Measurements from ENCODE around the gene TENT4A.

TENT4A gene

GRCh38 chr5:6755519-6755918 is 42.3 kb downstream of the TENT4A start:
- TF ChIP-seq CTCF (IDR thresholded peaks at IDR 0.05): no peak

GRCh38 chr5:6755941-6756340 is 42.7 kb downstream of the TENT4A start:
- Histone ChIP-seq H3K27ac (no peak overlapping the region), H3K9ac (no peak overlapping the region), H3K36me3 (ENCODE audit: control insufficient read depth, insufficient read depth, low read length) (no peaks in the 10 kb centered on the region), H3K4me2 (ENCODE audit: low read length) (no peak overlapping the region), H3K9me3 (ENCODE audit: control insufficient read depth, low read length) (no peaks in the 10 kb centered on the region), H3K79me2 (no peaks in the 10 kb centered on the region), H3K4me3 (ENCODE audit: low read depth, low read length) (no peak overlapping the region), H3K27me3 (ENCODE audit: control insufficient read depth, insufficient read depth, low read length) (no peaks in the 10 kb centered on the region), H2AFZ (no peak overlapping the region), H3K4me1 (peaks cover 6% of the 10 kb centered on the region)
- TF ChIP-seq CTCF (IDR thresholded peaks at IDR 0.05): no peak

More at GRCh38 chr5:6755519-6755918, 42.3 kb downstream of the TENT4A start:
- Histone ChIP-seq H3K79me2 (no peaks in the 10 kb centered on the region), H3K4me1 (peaks cover 6% of the 10 kb centered on the region), H3K4me3 (ENCODE audit: low read depth, low read length) (no peak overlapping the region), H3K27ac (no peak overlapping the region), H3K9ac (no peak overlapping the region), H3K27me3 (ENCODE audit: control insufficient read depth, insufficient read depth, low read length) (no peaks in the 10 kb centered on the region), H2AFZ (no peak overlapping the region), H3K36me3 (ENCODE audit: control insufficient read depth, insufficient read depth, low read length) (no peaks in the 10 kb centered on the region), H3K4me2 (ENCODE audit: low read length) (no peak overlapping the region), H3K9me3 (ENCODE audit: control insufficient read depth, low read length) (no peaks in the 10 kb centered on the region)

GRCh38 chr5:6757414-6757969 is 44.3 kb downstream of the TENT4A start:
- H3K9ac ChIP-seq: no peak overlapping the region
- H3K36me3 ChIP-seq (ENCODE audit: control insufficient read depth, insufficient read depth, low read length): no peaks in the 10 kb centered on the region
- H2AFZ ChIP-seq: no peak overlapping the region
- H3K27me3 ChIP-seq (ENCODE audit: control insufficient read depth, insufficient read depth, low read length): no peaks in the 10 kb centered on the region
- H3K79me2 ChIP-seq: no peaks in the 10 kb centered on the region
- no peak overlapping the region for H3K27ac ChIP-seq
- no peak for TF ChIP-seq CTCF (IDR thresholded peaks at IDR 0.05)
- H3K4me1 ChIP-seq: peaks cover 6% of the 10 kb centered on the region
- no peaks in the 10 kb centered on the region for H3K9me3 ChIP-seq (ENCODE audit: control insufficient read depth, low read length)
- H3K4me2 ChIP-seq (ENCODE audit: low read length): no peak overlapping the region
- H3K4me3 ChIP-seq (ENCODE audit: low read depth, low read length): no peak overlapping the region

GRCh38 chr5:6758236-6758635 is 45.0 kb downstream of the TENT4A start:
- Histone ChIP-seq H3K36me3 (ENCODE audit: control insufficient read depth, insufficient read depth, low read length) (no peaks in the 10 kb centered on the region), H3K4me2 (ENCODE audit: low read length) (no peak overlapping the region), H3K9me3 (ENCODE audit: control insufficient read depth, low read length) (no peaks in the 10 kb centered on the region), H3K79me2 (no peaks in the 10 kb centered on the region), H3K9ac (no peak overlapping the region), H3K27me3 (ENCODE audit: control insufficient read depth, insufficient read depth, low read length) (no peaks in the 10 kb centered on the region), H3K4me3 (ENCODE audit: low read depth, low read length) (no peak overlapping the region), H3K4me1 (peaks cover 6% of the 10 kb centered on the region), H2AFZ (no peak overlapping the region), H3K27ac (no peak overlapping the region)
- no peak for TF ChIP-seq CTCF (IDR thresholded peaks at IDR 0.05)

GRCh38 chr5:6758706-6759105 is 45.5 kb downstream of the TENT4A start:
- no peaks in the 10 kb centered on the region for H3K27me3 ChIP-seq (ENCODE audit: control insufficient read depth, insufficient read depth, low read length)

More at GRCh38 chr5:6758706-6759105, 45.5 kb downstream of the TENT4A start:
- Histone ChIP-seq H3K4me3 (ENCODE audit: low read depth, low read length) (no peak overlapping the region), H3K4me1 (peaks cover 6% of the 10 kb centered on the region), H3K36me3 (ENCODE audit: control insufficient read depth, insufficient read depth, low read length) (no peaks in the 10 kb centered on the region), H2AFZ (no peak overlapping the region), H3K27ac (no peak overlapping the region), H3K79me2 (no peaks in the 10 kb centered on the region), H3K9me3 (ENCODE audit: control insufficient read depth, low read length) (no peaks in the 10 kb centered on the region), H3K4me2 (ENCODE audit: low read length) (no peak overlapping the region), H3K9ac (no peak overlapping the region)
- TF ChIP-seq CTCF (IDR thresholded peaks at IDR 0.05): no peak

All from parathyroid adenoma (tissue), 2 donors.